H1 (cell line): ENCODE measurements around the gene GREB1L. TPM values are rescaled to one million over a fixed set of nuclear protein-coding genes. Genes with fewer than 3 reads are reported as not detected.

ENCODE experiments used
- CTCF ChIA-PET: fragments of 300-600 bp; sonication (Branson Sonifier 250); formaldehyde crosslinking; loops from one replicate; lab custom pipeline; 2021; ENCODE audit not compliant: partially characterized antibody; lab: Charles Lee
- POLR2A ChIA-PET: fragments of 300-600 bp; sonication (Branson Sonifier 250); formaldehyde crosslinking; loops from one replicate; lab custom pipeline; 2021; ENCODE audit warnings: inconsistent platforms; ENCODE audit not compliant: partially characterized antibody; lab: Charles Lee
- DNase-seq, 2 experiments: peaks; one replicate each; pipeline versions ENCODE4 v3.0.0 to v3.0.0-alpha.2; 2010 to 2022; ENCODE audit warnings: low spot score in 2 of 2, low read depth in 1 of 2, mixed read lengths in 1 of 2
- FAIRE-seq: peaks from 2 replicates; lab custom pipeline; 2011; peaks lifted over from hg19 to GRCh38; lab: Jason Lieb, UNC
- H2AFZ ChIP-seq: 2 replicates; pipeline ENCODE4 v1.8.1; 2012; ENCODE audit warnings: low read length, inconsistent platforms
- H2AK5ac ChIP-seq: 2 replicates; pipeline ENCODE4 v1.6.1; 2013; ENCODE audit warnings: low read depth, low read length
- H2BK120ac ChIP-seq: replicated peaks from 2 replicates; pipeline ENCODE3; 2013; ENCODE audit warnings: low read depth, low read length, inconsistent platforms
- H2BK12ac ChIP-seq: 2 replicates; pipeline ENCODE4 v1.6.1; 2013; ENCODE audit warnings: low read depth, low read length
- H2BK15ac ChIP-seq: 2 replicates; pipeline ENCODE4 v1.6.1; 2013; ENCODE audit warnings: low read length
- H2BK20ac ChIP-seq: 2 replicates; pipeline ENCODE4 v1.6.1; 2013; ENCODE audit warnings: low read length
- H2BK5ac ChIP-seq: 2 replicates; pipeline ENCODE4 v1.6.1; 2013; ENCODE audit warnings: low read depth, low read length
- H3K14ac ChIP-seq: 2 replicates; pipeline ENCODE4 v1.6.1; 2013; ENCODE audit warnings: inconsistent platforms; ENCODE audit not compliant: insufficient read length
- H3K18ac ChIP-seq: 2 replicates; pipeline ENCODE4 v1.6.1; 2013; ENCODE audit warnings: low read length; ENCODE audit errors: extremely low read depth
- H3K23ac ChIP-seq: 2 replicates; pipeline ENCODE4 v1.6.1; 2013; ENCODE audit warnings: inconsistent platforms; ENCODE audit not compliant: insufficient read length
- H3K23me2 ChIP-seq: 2 replicates; pipeline ENCODE4 v1.6.1; 2013; ENCODE audit warnings: low read depth, low read length
- H3K27ac ChIP-seq: 2 replicates; pipeline ENCODE4 v1.6.1; 2011; ENCODE audit warnings: low read depth, low read length, inconsistent platforms
- H3K27me3 ChIP-seq, 4 experiments: replicated peaks in 1 of 4; 1 replicate in 1 of 4; 2 replicates in 3 of 4; pipeline versions ENCODE4 v1.6.1 to v1.8.1; 2011 to 2013; ENCODE audit warnings: low read length in 3 of 4, mild to moderate bottlenecking in 3 of 4, inconsistent platforms in 2 of 4, mixed read lengths in 2 of 4, moderate library complexity in 1 of 4; ENCODE audit not compliant: control insufficient read depth in 3 of 4, insufficient read depth in 3 of 4; ENCODE audit errors: extremely low read depth in 1 of 4
- H3K36me3 ChIP-seq, 4 experiments: 2 replicates each; pipeline versions ENCODE4 v1.6.1 to v1.8.1; 2011 to 2013; ENCODE audit warnings: mild to moderate bottlenecking in 4 of 4, low read length in 3 of 4, moderate library complexity in 2 of 4, control low read depth in 1 of 4, inconsistent platforms in 1 of 4; ENCODE audit not compliant: insufficient read depth in 4 of 4, control insufficient read depth in 2 of 4
- H3K4ac ChIP-seq: replicated peaks from 2 replicates; pipeline ENCODE3; 2013; ENCODE audit warnings: low read length, low read depth, mixed read lengths, inconsistent platforms; ENCODE audit not compliant: insufficient read length
- H3K4me1 ChIP-seq, 4 experiments: replicated peaks in 1 of 4; 1 replicate in 1 of 4; 2 replicates in 3 of 4; pipeline versions ENCODE4 v1.6.1 to v1.8.1; 2011 to 2013; ENCODE audit warnings: low read length in 3 of 4, inconsistent platforms in 2 of 4, mixed read lengths in 1 of 4; ENCODE audit not compliant: insufficient read depth in 4 of 4, control insufficient read depth in 3 of 4
- H3K4me2 ChIP-seq, 2 experiments: 2 replicates each; pipeline versions ENCODE4 v1.6.1 to v1.8.1; 2011 to 2013; ENCODE audit warnings: low read depth in 2 of 2, low read length in 2 of 2, control low read depth in 1 of 2, inconsistent platforms in 1 of 2, mild to moderate bottlenecking in 1 of 2; ENCODE audit not compliant: insufficient read depth in 1 of 2
- H3K4me3 ChIP-seq, 4 experiments: fragments of 200-600, 300-600 bp in 1 of 4; sonication (generic), shearing (Covaris generic), sonication (Bioruptor Twin) in 1 of 4; 2 replicates each; pipeline versions ENCODE4 v1.5.1 to v1.8.1; 2011 to 2016; ENCODE audit warnings: low read length in 4 of 4, low read depth in 3 of 4, control low read depth in 2 of 4, inconsistent platforms in 2 of 4, mild to moderate bottlenecking in 2 of 4, mixed read lengths in 1 of 4, moderate library complexity in 1 of 4; ENCODE audit not compliant: insufficient read depth in 2 of 4; ENCODE audit errors: extremely low read depth in 1 of 4
- H3K56ac ChIP-seq: replicated peaks from 2 replicates; pipeline ENCODE3; 2013; ENCODE audit warnings: low read depth, mild to moderate bottlenecking, mixed read lengths, low read length, inconsistent platforms; ENCODE audit not compliant: insufficient read length
- H3K79me1 ChIP-seq: 2 replicates; pipeline ENCODE4 v1.6.1; 2013; ENCODE audit warnings: low read depth, low read length, control low read depth
- H3K79me2 ChIP-seq, 2 experiments: 2 replicates each; pipeline versions ENCODE4 v1.6.1 to v1.8.1; 2012 to 2013; ENCODE audit warnings: low read length in 2 of 2, mild to moderate bottlenecking in 2 of 2, inconsistent platforms in 1 of 2; ENCODE audit not compliant: insufficient read depth in 2 of 2, control insufficient read depth in 1 of 2
- H3K9ac ChIP-seq, 4 experiments: replicated peaks in 1 of 4; 1 replicate in 1 of 4; 2 replicates in 3 of 4; pipeline versions ENCODE4 v1.6.1 to v1.8.1; 2011 to 2013; ENCODE audit warnings: low read depth in 3 of 4, low read length in 3 of 4, control low read depth in 2 of 4, mild to moderate bottlenecking in 2 of 4, moderate library complexity in 2 of 4, inconsistent platforms in 1 of 4; ENCODE audit errors: extremely low read depth in 1 of 4
- H3K9me3 ChIP-seq, 2 experiments: 2 replicates each; pipeline versions ENCODE4 v1.6.1 to v1.8.1; 2012 to 2013; ENCODE audit warnings: mild to moderate bottlenecking in 2 of 2, moderate library complexity in 2 of 2, control low read depth in 1 of 2, inconsistent platforms in 1 of 2, low read depth in 1 of 2, low read length in 1 of 2, mixed read lengths in 1 of 2; ENCODE audit not compliant: insufficient read depth in 2 of 2
- H4K20me1 ChIP-seq, 2 experiments: replicated peaks in 1 of 2; 2 replicates each; pipeline versions ENCODE3 to v1.8.1; 2011 to 2013; ENCODE audit warnings: inconsistent platforms in 2 of 2, low read length in 2 of 2, mild to moderate bottlenecking in 1 of 2; ENCODE audit not compliant: insufficient read depth in 2 of 2, control insufficient read depth in 1 of 2
- H4K5ac ChIP-seq: 2 replicates; pipeline ENCODE4 v1.6.1; 2013; ENCODE audit warnings: low read length, low read depth, mixed read lengths, inconsistent platforms; ENCODE audit not compliant: insufficient read length
- H4K8ac ChIP-seq: 2 replicates; pipeline ENCODE4 v1.8.0; 2013; ENCODE audit warnings: mild to moderate bottlenecking, moderate library complexity, low read length, inconsistent platforms; ENCODE audit not compliant: insufficient read depth; ENCODE audit errors: extremely low read depth
- H4K91ac ChIP-seq: replicated peaks from 2 replicates; pipeline ENCODE3; 2013; ENCODE audit warnings: low read length, mixed read lengths, inconsistent platforms; ENCODE audit not compliant: insufficient read length
- BCL11A ChIP-seq, 2 experiments: IDR thresholded peaks; one replicate each; pipeline ENCODE4 v1.6.1; 2011; ENCODE audit warnings: low read depth in 2 of 2, low read length in 2 of 2, mild to moderate bottlenecking in 2 of 2
- CEBPB ChIP-seq: IDR thresholded peaks from 2 replicates; pipeline ENCODE4 v1.6.1; 2012; ENCODE audit warnings: low read depth, low read length
- CTBP2 ChIP-seq: IDR thresholded peaks from 2 replicates; pipeline ENCODE4 v1.7.0; 2011; ENCODE audit warnings: borderline replicate concordance, mild to moderate bottlenecking, moderate library complexity, mixed read lengths, low read length; ENCODE audit not compliant: insufficient read depth, insufficient read length
- FOSL1 ChIP-seq: IDR thresholded peaks from 2 replicates; pipeline ENCODE4 v1.6.1; 2011; ENCODE audit warnings: mild to moderate bottlenecking, low read depth, low read length, moderate library complexity; ENCODE audit not compliant: insufficient read depth
- GABPA ChIP-seq: IDR thresholded peaks from 2 replicates; pipeline ENCODE4 v1.6.1; 2011; ENCODE audit warnings: mild to moderate bottlenecking, low read length, moderate library complexity, borderline replicate concordance; ENCODE audit not compliant: insufficient read depth
- HDAC2 ChIP-seq, 2 experiments: fragments of 300-600 bp in 1 of 2; sonication (generic) in 1 of 2; IDR thresholded peaks; 2 replicates each; pipeline ENCODE4 v1.6.1; 2011 to 2012; ENCODE audit warnings: low read depth in 2 of 2, low read length in 2 of 2, mild to moderate bottlenecking in 2 of 2, moderate library complexity in 2 of 2, borderline replicate concordance in 1 of 2, inconsistent platforms in 1 of 2
- KDM1A ChIP-seq: fragments of 200-600, 300-600 bp; sonication (generic); IDR thresholded peaks from 2 replicates; pipeline ENCODE4 v1.7.1; 2016; ENCODE audit warnings: mild to moderate bottlenecking, low read length, borderline replicate concordance
- PHF8 ChIP-seq: fragments of 200-600 bp; sonication (generic); conservative IDR thresholded peaks from 2 replicates; pipeline ENCODE4 v1.7.1; 2012; ENCODE audit warnings: low read depth, mild to moderate bottlenecking, inconsistent platforms, low read length, moderate library complexity
- POLR2A ChIP-seq, 2 experiments: IDR thresholded peaks; 1 replicate in 1 of 2; 2 replicates in 1 of 2; pipeline ENCODE4 v1.6.1; 2011; ENCODE audit warnings: low read depth in 2 of 2, low read length in 2 of 2, mild to moderate bottlenecking in 2 of 2; ENCODE audit errors: control extremely low read depth in 1 of 2
- SIRT6 ChIP-seq: IDR thresholded peaks from one replicate; pipeline ENCODE4 v1.7.1; 2012; ENCODE audit warnings: low read length, inconsistent platforms
- WGBS, 2 experiments: shearing (Covaris generic) in 1 of 2; methylation state at CpG; one replicate each; pipeline versions ENCODE4 v1.1.6 to v1.1.7; 2013 to 2015; ENCODE audit warnings: low lambda C conversion rate in 2 of 2, mixed read lengths in 2 of 2, inconsistent platforms in 1 of 2, low coverage in 1 of 2, missing lambda C conversion rate in 1 of 2; ENCODE audit not compliant: insufficient replicate concordance in 2 of 2, insufficient coverage in 1 of 2, insufficient read length in 1 of 2; ENCODE audit errors: extremely low coverage in 1 of 2, missing lambda C conversion rate in 1 of 2; 5-methylcytosine and 5-hydroxymethylcytosine counted together
- polyA plus RNA-seq, 7 experiments: library from polyadenylated mRNA; depleted of rRNA in 3 of 7; stranded (reverse) in 5 of 7; unstranded in 2 of 7; fragments of >200 nt in 5 of 7; fragments of 200-250 nt in 2 of 7; gene quantifications; 1 replicate in 5 of 7; 2 replicates in 1 of 7; 4 replicates in 1 of 7; pipeline versions ENCODE4 v1.2.1 to v1.2.3, GENCODE V29; 2011 to 2013; ENCODE audit warnings: missing spikeins in 2 of 7, mixed read lengths in 2 of 7
- total RNA-seq: library from RNA; stranded (reverse); fragmentation: NEBNext Ultra II Directional; extraction: Animal tissue kit (Norgen Biotek cat#: 25700); gene quantifications from 2 replicates; pipeline ENCODE4 v1.2.1, GENCODE V29; 2021
- TF ChIP-seq, protein P1 (sequence below), 3 experiments: IDR thresholded peaks; 1 replicate in 2 of 3; 2 replicates in 1 of 3; pipeline versions ENCODE4 v1.5.1 to v1.6.1; 2011; ENCODE audit warnings: low read length in 3 of 3, mild to moderate bottlenecking in 3 of 3, inconsistent platforms in 2 of 3, low read depth in 1 of 3, moderate library complexity in 1 of 3; ENCODE audit not compliant: insufficient read depth in 1 of 3; ENCODE audit errors: control extremely low read depth in 1 of 3

Gene GREB1L
- total and polyA plus RNA-seq, 2 of the 8 experiments (the other 6 are each of a cell fraction or from before 2014, with no cell fraction given), result 0.34 to 1.6 TPM

DNA sequence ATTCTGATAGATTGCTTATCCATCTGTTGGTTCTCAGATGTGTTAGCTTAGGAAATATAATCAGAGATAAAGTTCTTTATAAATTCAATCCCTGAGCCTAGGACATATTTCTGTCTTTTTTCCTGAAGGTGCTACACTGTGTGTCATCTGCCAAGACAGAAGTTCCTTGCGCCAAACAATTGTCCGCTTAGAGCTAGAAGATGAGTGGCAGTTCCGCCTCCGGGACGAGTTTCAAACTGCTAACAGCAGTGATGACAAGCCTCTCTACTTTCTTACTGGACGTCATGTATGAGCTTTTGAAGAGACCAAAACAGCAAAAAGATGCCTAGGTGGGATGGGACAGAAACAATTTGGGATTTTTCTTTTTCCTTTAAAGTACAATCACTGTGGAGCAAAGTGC lies 280.5 kb downstream of the GREB1L start:
- Histone ChIP-seq H3K36me3 (peaks cover 0 to 44% (median 3%) of the 10 kb centered on the region in 4 experiments; a peak in 5 of 8 replicates), H3K9ac (no peak overlapping the region), H2AK5ac (no peak overlapping the region), H3K56ac (no peak overlapping the region), H3K23ac (no peak overlapping the region), H2AFZ (no peak overlapping the region), H3K18ac (no peak overlapping the region), H3K79me2 (no peaks in the 10 kb centered on the region), H3K4ac (no peak overlapping the region), H3K4me2 (no peak overlapping the region), H3K14ac (no peak overlapping the region), H3K79me1 (no peaks in the 10 kb centered on the region), H2BK5ac (no peak overlapping the region), H4K5ac (no peak overlapping the region), H3K4me1 (no peaks in the 10 kb centered on the region), H3K27ac (no peak overlapping the region), H2BK15ac (no peak overlapping the region), H2BK12ac (no peak overlapping the region), H3K27me3 (no peaks in the 10 kb centered on the region), H3K23me2 (no peaks in the 10 kb centered on the region), H4K8ac (no peak overlapping the region), H4K20me1 (no peaks in the 10 kb centered on the region), H2BK20ac (no peak overlapping the region), H2BK120ac (no peak overlapping the region), H3K4me3 (no peak overlapping the region), H3K9me3 (no peaks in the 10 kb centered on the region), H4K91ac (no peak overlapping the region)
- CTCF ChIA-PET, result interaction anchor here (0.6 kb wide), 1 partner anchor 70 kb away, joined by 3 read pairs; no protein-coding TSS in a partner anchor
- FAIRE-seq (no peak), DNase-seq (no peak)
- POLR2A ChIA-PET, result interaction anchor here (1.1 kb wide), 1 partner anchor 19 kb away, joined by 3 read pairs; no protein-coding TSS in a partner anchor
- 95% methylated on average over 6 of the region's 6 CpGs; no CpG with 5 or more reads in 1 of the 2 experiments for WGBS, 2 experiments
- no peak for TF ChIP-seq KDM1A
- no peak for TF ChIP-seq BCL11A (IDR thresholded peaks at IDR 0.05; ENCODE audit: low read depth in 2 of 2, low read length in 2 of 2)
- TF ChIP-seq PHF8, result no peak
- TF ChIP-seq FOSL1, result no peak
- TF ChIP-seq, protein P1, sequence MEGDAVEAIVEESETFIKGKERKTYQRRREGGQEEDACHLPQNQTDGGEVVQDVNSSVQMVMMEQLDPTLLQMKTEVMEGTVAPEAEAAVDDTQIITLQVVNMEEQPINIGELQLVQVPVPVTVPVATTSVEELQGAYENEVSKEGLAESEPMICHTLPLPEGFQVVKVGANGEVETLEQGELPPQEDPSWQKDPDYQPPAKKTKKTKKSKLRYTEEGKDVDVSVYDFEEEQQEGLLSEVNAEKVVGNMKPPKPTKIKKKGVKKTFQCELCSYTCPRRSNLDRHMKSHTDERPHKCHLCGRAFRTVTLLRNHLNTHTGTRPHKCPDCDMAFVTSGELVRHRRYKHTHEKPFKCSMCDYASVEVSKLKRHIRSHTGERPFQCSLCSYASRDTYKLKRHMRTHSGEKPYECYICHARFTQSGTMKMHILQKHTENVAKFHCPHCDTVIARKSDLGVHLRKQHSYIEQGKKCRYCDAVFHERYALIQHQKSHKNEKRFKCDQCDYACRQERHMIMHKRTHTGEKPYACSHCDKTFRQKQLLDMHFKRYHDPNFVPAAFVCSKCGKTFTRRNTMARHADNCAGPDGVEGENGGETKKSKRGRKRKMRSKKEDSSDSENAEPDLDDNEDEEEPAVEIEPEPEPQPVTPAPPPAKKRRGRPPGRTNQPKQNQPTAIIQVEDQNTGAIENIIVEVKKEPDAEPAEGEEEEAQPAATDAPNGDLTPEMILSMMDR (IDR thresholded peaks at IDR 0.05; ENCODE audit: control extremely low read depth in 1 of 3, insufficient read depth in 1 of 3, low read depth in 1 of 3, low read length in 3 of 3), result no peak
- no peak for TF ChIP-seq CEBPB
- no peak for TF ChIP-seq GABPA
- no peak for TF ChIP-seq CTBP2
- TF ChIP-seq SIRT6, result no peak
- no peak for TF ChIP-seq POLR2A (IDR thresholded peaks at IDR 0.05; ENCODE audit: control extremely low read depth in 1 of 2, low read depth in 2 of 2, low read length in 2 of 2)
- no peak for TF ChIP-seq HDAC2 (IDR thresholded peaks at IDR 0.05; ENCODE audit: borderline replicate concordance in 1 of 2, low read depth in 2 of 2, low read length in 2 of 2)
